DOHH2 (cell line): ENCODE measurements around the gene PHF24.

Source experiments
- H3F3A ChIP-seq: fragments of 200-600 bp; sonication (generic), shearing (Covaris generic); 2 replicates; pipeline ENCODE4 v1.6.0; 2016; ENCODE audit warnings: antibody characterized with exemption, mild to moderate bottlenecking; ENCODE audit not compliant: control insufficient read depth, insufficient read depth
- H3K27ac ChIP-seq: fragments of 200-600 bp; sonication (generic); 2 replicates; pipeline ENCODE4 v1.5.1; 2014; ENCODE audit warnings: low read depth, mild to moderate bottlenecking, low read length, moderate library complexity
- H3K27me3 ChIP-seq: fragments of 200-600 bp; sonication (generic); 2 replicates; pipeline ENCODE4 v1.6.1; 2014; ENCODE audit warnings: mild to moderate bottlenecking, low read length, mixed read lengths; ENCODE audit not compliant: control insufficient read depth
- H3K36me3 ChIP-seq: fragments of 200-600 bp; sonication (generic); 2 replicates; pipeline ENCODE4 v1.6.1; 2014; ENCODE audit warnings: mild to moderate bottlenecking, low read length, moderate library complexity, mixed read lengths; ENCODE audit not compliant: control insufficient read depth
- H3K4me1 ChIP-seq: fragments of 200-600 bp; sonication (generic); 2 replicates; pipeline ENCODE4 v1.6.1; 2014; ENCODE audit warnings: mild to moderate bottlenecking, low read length, mixed read lengths; ENCODE audit not compliant: control insufficient read depth
- H3K4me2 ChIP-seq: fragments of 200-600 bp; sonication (generic); 2 replicates; pipeline ENCODE4 v1.6.0; 2014; ENCODE audit warnings: mild to moderate bottlenecking, low read length, moderate library complexity
- H3K4me3 ChIP-seq: fragments of 200-600 bp; sonication (generic); 2 replicates; pipeline ENCODE4 v1.5.1; 2014; ENCODE audit warnings: mild to moderate bottlenecking, low read length, mixed read lengths
- H3K79me2 ChIP-seq: fragments of 200-600 bp; sonication (generic); 2 replicates; pipeline ENCODE4 v1.6.1; 2014; ENCODE audit warnings: mild to moderate bottlenecking, low read length, mixed read lengths; ENCODE audit not compliant: control insufficient read depth
- H3K9me2 ChIP-seq: fragments of 200-600 bp; sonication (generic); replicated peaks from 2 replicates; pipeline ENCODE4 v1.6.1; 2014; ENCODE audit warnings: mild to moderate bottlenecking, low read length, mixed read lengths; ENCODE audit not compliant: control insufficient read depth
- H3K9me3 ChIP-seq: fragments of 200-600 bp; sonication (generic); 2 replicates; pipeline ENCODE4 v1.6.1; 2014; ENCODE audit warnings: antibody characterized with exemption, low read length, mixed read lengths; ENCODE audit not compliant: control insufficient read depth, insufficient read depth
- H4K20me1 ChIP-seq: fragments of 200-600 bp; sonication (generic); 2 replicates; pipeline ENCODE4 v1.6.0; 2014; ENCODE audit warnings: low read depth, mild to moderate bottlenecking, antibody characterized with exemption, low read length, moderate library complexity; ENCODE audit not compliant: control insufficient read depth, insufficient read depth
- CTCF ChIP-seq: fragments of 200-600 bp; sonication (generic); IDR thresholded peaks from one replicate; pipeline ENCODE4 v1.5.1; 2014; ENCODE audit warnings: antibody characterized with exemption, mild to moderate bottlenecking, low read depth, low read length; ENCODE audit not compliant: poor library complexity, severe bottlenecking
- EZH2phosphoT487 ChIP-seq: fragments of 200-600 bp; sonication (generic); IDR thresholded peaks from 2 replicates; pipeline ENCODE4 v1.6.1; 2017; ENCODE audit warnings: borderline replicate concordance, mild to moderate bottlenecking, antibody characterized with exemption, low read length, moderate library complexity, mixed read lengths

PHF24 gene

GRCh38 chr9:34961574-34962490, 3.7 kb downstream of the PHF24 start:
- TF ChIP-seq EZH2phosphoT487 (no peak), CTCF (no peak)
- no peaks in the 10 kb centered on the region for H3K9me3 ChIP-seq
- no peaks in the 10 kb centered on the region for H4K20me1 ChIP-seq
- H3K4me2 ChIP-seq: no peak overlapping the region
- H3K79me2 ChIP-seq: no peaks in the 10 kb centered on the region
- no peaks in the 10 kb centered on the region for H3K9me2 ChIP-seq
- no peaks in the 10 kb centered on the region for H3F3A ChIP-seq
- H3K36me3 ChIP-seq: no peaks in the 10 kb centered on the region
- H3K27ac ChIP-seq: no peak overlapping the region
- H3K4me3 ChIP-seq: no peak overlapping the region
- peaks cover 69% of the 10 kb centered on the region for H3K27me3 ChIP-seq
- H3K4me1 ChIP-seq: no peaks in the 10 kb centered on the region

GRCh38 chr9:34962546-34962945, 4.5 kb downstream of the PHF24 start:
- no peak overlapping the region for H3K27ac ChIP-seq
- no peaks in the 10 kb centered on the region for H3K4me1 ChIP-seq
- no peaks in the 10 kb centered on the region for H4K20me1 ChIP-seq
- no peaks in the 10 kb centered on the region for H3K9me3 ChIP-seq
- H3K4me2 ChIP-seq: no peak overlapping the region
- peaks cover 63% of the 10 kb centered on the region for H3K27me3 ChIP-seq
- no peaks in the 10 kb centered on the region for H3K36me3 ChIP-seq
- TF ChIP-seq EZH2phosphoT487: no peak
- no peak overlapping the region for H3K4me3 ChIP-seq
- no peaks in the 10 kb centered on the region for H3K9me2 ChIP-seq
- no peaks in the 10 kb centered on the region for H3F3A ChIP-seq
- no peaks in the 10 kb centered on the region for H3K79me2 ChIP-seq

GRCh38 chr9:34963552-34963951, 5.5 kb downstream of the PHF24 start:
- TF ChIP-seq CTCF (no peak), EZH2phosphoT487 (no peak)
- no peaks in the 10 kb centered on the region for H3K9me3 ChIP-seq
- H3K4me2 ChIP-seq: no peak overlapping the region
- no peaks in the 10 kb centered on the region for H3K79me2 ChIP-seq
- H3K9me2 ChIP-seq: no peaks in the 10 kb centered on the region
- no peak overlapping the region for H3K4me3 ChIP-seq
- peaks cover 61% of the 10 kb centered on the region for H3K27me3 ChIP-seq
- no peaks in the 10 kb centered on the region for H3K4me1 ChIP-seq
- no peak overlapping the region for H3K27ac ChIP-seq
- H4K20me1 ChIP-seq: no peaks in the 10 kb centered on the region
- no peaks in the 10 kb centered on the region for H3K36me3 ChIP-seq
- no peaks in the 10 kb centered on the region for H3F3A ChIP-seq

- no peaks in the 10 kb centered on the region for H3K79me2 ChIP-seq
- H3K4me3 ChIP-seq: no peak overlapping the region
- no peaks in the 10 kb centered on the region for H3K36me3 ChIP-seq
- no peak overlapping the region for H3K4me2 ChIP-seq
- H3K9me2 ChIP-seq: no peaks in the 10 kb centered on the region
- H3F3A ChIP-seq: no peaks in the 10 kb centered on the region
- no peaks in the 10 kb centered on the region for H3K9me3 ChIP-seq
- no peak for TF ChIP-seq EZH2phosphoT487
- TF ChIP-seq CTCF: no peak
- no peaks in the 10 kb centered on the region for H4K20me1 ChIP-seq
- H3K4me1 ChIP-seq: no peaks in the 10 kb centered on the region
- no peak overlapping the region for H3K27ac ChIP-seq
- H3K27me3 ChIP-seq: peaks cover 52% of the 10 kb centered on the region
These were observed 6.4 kb downstream of the PHF24 start for GRCh38 chr9:34964458-34964857.
